ENCODE data around the gene ADAP2. TPM values are rescaled to one million over a fixed set of nuclear protein-coding genes. Genes with fewer than 3 reads are reported as not detected.
"Not testable (repeated sequence)": the region's sequence is repeated elsewhere in the genome, so short reads cannot be mapped to it uniquely, and the experiment has no call there.

The ADAP2 gene
- polyA plus RNA-seq (ENCODE audit: insufficient read length in 3 of 3): 1 to 10 TPM; 2.3 to 2.8 (median 2.4) TPM

- DNase-seq (ENCODE audit: low read depth in 3 of 3, low spot score in 2 of 3): peak in 1 of 3 donors; percentile 2
Observed at GRCh38 chr17:30921544-30922196, at the start of gene ADAP2. Gene ADAP2 (plus strand): TSS chr17:30921945. CDS start chr17:30922015, 70 bp downstream.

- DNase-seq (ENCODE audit: low read depth in 3 of 3, low spot score in 2 of 3): no peak
Observed at GRCh38 chr17:30886187-30886586, 35.6 kb upstream of the ADAP2 start.

DNA sequence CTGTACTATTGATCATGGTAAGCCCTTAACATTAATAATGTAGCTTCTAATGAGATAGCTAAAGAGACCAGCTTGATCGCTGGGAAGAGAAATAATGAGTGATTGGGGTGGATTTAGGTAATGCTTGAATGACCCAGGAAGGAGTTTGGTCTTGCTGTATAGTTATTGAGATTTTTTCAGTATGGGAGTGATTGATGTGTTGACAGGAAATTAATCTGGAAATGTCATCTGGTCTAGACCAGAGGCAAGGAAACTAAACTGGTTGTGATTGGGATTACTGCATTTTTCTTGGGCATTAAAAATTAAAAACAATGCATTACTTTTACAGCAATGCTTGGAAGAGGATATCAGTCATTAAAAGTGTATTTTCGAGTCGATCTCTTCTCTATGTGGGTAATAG is 27.5 kb upstream of the ADAP2 start:
- no peak for DNase-seq (ENCODE audit: low read depth in 3 of 3, low spot score in 2 of 3)

DNA sequence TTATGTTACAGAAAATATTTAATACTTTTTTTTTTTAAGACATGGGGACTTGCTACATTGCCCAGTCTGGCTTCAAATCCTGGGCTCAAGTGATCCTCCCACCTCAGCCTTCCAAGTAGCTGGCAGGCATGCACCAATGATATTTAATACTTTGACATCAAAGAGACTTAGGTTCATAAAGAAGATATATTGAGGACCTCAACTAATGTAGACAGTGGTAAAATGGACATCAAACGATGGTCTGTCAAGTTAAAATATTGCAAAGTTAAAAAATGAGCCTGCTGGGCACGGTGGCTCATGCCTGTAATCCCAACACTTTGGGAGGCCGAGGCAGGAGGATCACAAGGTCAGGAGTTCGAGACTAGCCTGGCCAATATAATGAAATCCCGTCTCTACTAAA is 24.4 kb upstream of the ADAP2 start:
- DNase-seq (ENCODE audit: low read depth in 3 of 3, low spot score in 2 of 3): no peak

DNA sequence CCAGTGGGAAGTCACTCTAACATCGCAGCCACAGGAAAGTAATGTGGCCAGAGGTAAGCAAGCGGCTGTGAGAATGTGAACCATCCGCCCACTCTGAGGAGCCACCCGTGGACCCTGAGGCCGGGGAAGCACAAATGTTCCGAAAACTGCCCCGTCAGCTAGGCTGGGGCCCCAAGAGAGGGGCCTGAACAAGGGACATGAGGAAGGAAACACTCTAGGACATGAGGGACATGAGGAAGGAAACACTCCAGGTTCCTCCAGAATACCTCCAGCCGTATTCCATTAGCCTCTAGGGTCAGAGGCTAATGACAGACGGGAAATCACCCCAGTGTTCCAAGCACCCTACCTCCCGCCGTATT is 16.0 kb upstream of the ADAP2 start:
- peak in 1 of 3 donors; percentile 3 for DNase-seq (ENCODE audit: low read depth in 3 of 3, low spot score in 2 of 3)

DNA sequence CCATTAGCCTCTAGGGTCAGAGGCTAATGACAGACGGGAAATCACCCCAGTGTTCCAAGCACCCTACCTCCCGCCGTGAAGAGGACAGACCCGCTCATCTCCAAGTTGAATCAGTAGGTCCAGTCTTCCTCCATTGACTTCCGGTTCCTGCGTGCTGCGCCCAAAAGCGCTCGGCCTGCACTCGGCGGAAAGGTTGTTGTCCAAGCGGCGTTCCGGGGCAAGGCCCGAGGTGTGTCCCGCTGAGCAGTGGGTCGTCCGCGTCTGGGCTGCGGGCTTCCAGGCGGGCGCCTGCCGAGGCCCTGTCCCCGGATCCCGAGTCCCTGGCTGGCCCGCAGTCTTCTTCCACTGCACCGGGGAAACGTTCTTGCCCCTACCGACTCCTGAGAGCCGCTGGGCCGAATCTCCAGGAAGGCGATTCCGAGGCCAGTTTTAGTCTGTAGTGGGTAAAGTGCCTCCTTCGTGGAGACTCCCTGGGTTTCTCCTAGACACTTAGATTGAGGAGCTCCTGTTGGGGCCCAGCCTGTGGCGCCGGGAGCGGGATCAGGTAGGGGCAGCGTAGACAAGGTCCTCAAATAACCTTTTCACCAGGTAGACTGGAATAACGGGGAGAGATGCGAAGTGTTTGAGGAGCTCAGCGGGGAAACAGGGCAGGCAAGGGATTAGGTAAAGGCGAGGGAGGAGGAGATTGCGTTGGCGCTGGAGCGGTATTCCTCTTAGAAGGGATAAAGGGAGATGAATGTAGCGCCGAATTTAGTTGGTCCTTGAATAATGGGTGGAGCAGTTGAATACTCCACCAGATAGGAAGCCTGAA is 15.4 kb upstream of the ADAP2 start, which contains the start of gene TEFM:
TSS of gene TEFM (minus strand) at position 138 of the 811 bp plus-strand sequence. CDS start at position 98, 40 bp downstream.
- DNase-seq (ENCODE audit: low read depth in 3 of 3, low spot score in 2 of 3): peak; percentile 76 to 86 (median 80)

- DNase-seq (ENCODE audit: low read depth in 3 of 3, low spot score in 2 of 3): no peak
Observed at GRCh38 chr17:30908717-30909420, 12.9 kb upstream of the ADAP2 start.

DNA sequence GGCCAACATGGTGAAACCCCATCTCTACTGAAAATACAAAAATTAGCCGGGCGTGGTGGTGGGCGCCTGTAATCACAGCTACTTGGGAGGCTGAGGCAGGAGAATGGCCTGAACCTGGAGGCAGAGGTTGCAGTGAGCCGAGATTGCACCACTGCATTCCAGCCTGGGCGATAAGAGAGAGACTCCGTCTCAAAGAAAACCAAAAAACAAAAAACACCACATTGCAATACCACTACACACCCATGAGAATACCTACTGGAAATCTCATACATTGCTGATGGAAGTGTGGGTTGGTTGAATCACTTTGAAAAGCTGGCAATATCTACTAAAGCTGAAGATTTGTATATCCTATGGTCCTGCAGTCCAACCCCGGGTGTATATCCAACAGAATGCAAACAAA is 11.6 kb upstream of the ADAP2 start:
- not testable (repeated sequence) for DNase-seq (ENCODE audit: low read depth in 3 of 3, low spot score in 2 of 3)

GRCh38 chr17:30913955-30914354 is 7.8 kb upstream of the ADAP2 start:
- DNase-seq (ENCODE audit: low read depth in 3 of 3, low spot score in 2 of 3): no peak

- DNase-seq (ENCODE audit: low read depth in 3 of 3, low spot score in 2 of 3): no peak
Observed at GRCh38 chr17:30915833-30916611, 5.7 kb upstream of the ADAP2 start.

DNA sequence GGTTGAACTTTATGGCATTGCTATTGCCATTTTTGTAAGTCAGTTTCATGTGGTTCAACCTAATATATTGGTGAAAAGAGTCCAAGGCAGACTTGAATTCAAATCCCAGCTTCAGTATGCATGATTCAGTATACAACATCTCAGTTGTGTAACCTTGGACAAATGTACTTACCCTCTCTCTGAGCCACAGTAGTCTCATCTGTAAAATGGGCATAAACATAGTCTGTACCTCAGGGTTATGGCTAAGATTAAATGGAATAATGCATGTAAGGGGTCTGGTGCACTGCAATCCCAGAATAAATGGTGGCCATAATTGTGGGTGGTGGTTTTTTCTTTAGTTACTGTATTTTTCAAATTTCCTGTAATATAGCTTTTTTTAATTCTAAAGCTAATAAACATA is 4.7 kb upstream of the ADAP2 start:
- DNase-seq (ENCODE audit: low read depth in 3 of 3, low spot score in 2 of 3): no peak

DNA sequence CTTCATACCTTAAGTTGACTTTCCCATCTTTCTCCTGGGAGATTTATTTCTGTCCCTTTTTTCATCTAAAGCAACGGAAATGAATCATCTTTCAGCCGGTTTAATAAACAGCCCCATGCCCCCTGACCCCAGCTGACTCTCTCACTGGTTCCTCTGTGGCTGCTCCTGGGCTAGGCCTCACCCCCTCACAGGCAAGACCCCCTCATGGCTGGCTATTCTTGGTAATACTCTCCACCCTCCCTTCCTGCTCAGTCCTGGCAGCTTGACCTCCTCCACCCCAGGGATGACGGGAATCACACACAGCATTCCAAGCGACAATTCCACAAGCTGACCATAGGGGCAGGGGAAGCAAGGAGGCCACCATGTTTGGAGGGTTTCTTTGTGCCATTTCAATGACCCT is 1.5 kb upstream of the ADAP2 start:
- DNase-seq (ENCODE audit: low read depth in 3 of 3, low spot score in 2 of 3): no peak

DNA sequence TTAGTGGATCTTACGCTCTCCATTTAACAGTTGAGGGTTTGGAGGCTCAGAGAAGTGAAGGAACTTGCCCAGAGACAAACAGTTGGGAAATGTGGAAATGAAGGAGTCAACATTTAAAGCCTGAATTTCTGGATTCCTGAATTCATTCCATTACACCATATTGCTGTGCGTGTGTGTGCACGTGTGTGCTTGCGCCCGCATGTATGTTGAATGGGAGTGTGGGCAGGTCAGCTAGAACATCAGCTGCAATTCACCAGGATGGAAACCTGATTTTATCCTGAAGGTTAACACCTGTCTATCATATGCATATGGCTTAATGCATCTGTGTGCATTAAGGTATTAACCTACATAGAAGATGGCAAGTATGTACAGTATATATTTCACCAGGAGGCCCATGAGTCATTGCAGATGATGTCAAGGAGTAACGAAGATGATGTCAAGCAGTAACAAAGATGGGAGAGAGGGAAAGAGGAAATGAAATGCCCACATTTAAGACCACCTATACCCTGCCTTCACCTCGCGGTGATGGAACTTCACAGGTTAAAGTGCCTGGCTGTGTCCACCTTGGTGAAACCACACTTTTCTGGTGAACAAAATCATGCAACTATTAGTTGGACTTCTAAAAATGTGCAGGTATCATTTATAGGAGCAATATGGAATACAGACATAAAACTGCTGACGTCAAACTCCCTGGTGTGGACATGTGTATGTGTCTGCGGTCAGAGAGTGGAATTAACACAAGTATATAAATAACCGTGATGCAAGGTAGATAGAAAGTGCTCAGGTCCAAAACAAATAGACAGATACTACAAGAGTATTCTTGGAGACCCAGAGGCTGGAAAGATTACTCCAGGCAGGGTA is 832 bp upstream of the ADAP2 start:
- no peak for DNase-seq (ENCODE audit: low read depth in 3 of 3, low spot score in 2 of 3)

- peak in 1 of 3 donors; percentile 1 for DNase-seq (ENCODE audit: low read depth in 3 of 3, low spot score in 2 of 3)
Observed at GRCh38 chr17:30922235-30923030, 688 bp downstream of the ADAP2 start.

DNA sequence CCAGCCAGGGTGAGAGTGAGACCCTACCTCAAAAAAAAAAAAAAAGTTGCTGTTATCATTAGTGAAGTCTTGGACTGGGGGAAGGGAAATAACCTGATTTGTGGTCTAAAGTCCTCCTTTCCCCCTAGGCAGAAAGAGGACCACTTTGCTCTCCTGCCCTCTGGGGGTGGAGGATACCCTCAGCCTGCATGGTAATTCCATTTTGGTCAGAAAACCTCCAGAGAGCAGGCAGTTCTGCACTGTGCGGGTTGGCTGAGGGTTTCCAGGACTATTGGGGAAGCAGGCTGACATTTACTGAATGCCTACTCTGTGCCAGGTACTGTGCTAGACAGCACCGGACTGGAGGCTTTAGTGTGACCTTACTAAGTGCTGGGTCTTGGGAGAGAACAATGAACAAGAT is 2.6 kb downstream of the ADAP2 start:
- DNase-seq (ENCODE audit: low read depth in 3 of 3, low spot score in 2 of 3): no peak

GRCh38 chr17:30926516-30926915 is 4.8 kb downstream of the ADAP2 start:
- DNase-seq (ENCODE audit: low read depth in 3 of 3, low spot score in 2 of 3): no peak

DNA sequence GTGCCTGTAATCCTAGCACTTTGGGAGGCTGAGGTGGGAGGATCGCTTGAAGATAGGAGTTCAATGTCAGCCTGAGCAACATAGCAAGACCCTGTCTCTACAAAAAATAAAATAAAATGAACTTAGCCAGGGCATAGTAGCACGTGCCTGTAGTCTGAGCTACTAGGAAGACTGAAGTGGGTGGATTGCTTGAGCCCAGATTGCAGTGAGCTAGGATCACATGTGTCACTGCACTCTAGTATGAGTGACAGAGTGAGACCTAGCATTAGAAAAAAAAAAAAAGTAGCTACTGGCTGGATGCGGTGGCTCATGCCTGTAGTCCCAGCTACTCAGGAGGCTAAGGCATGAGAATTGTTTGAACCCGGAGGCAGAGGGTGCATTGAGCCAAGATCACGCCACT is 6.0 kb downstream of the ADAP2 start:
- DNase-seq (ENCODE audit: low read depth in 3 of 3, low spot score in 2 of 3): no peak

GRCh38 chr17:30928584-30928983 is 6.8 kb downstream of the ADAP2 start:
- DNase-seq (ENCODE audit: low read depth in 3 of 3, low spot score in 2 of 3): no peak

- DNase-seq (ENCODE audit: low read depth in 3 of 3, low spot score in 2 of 3): no peak
Observed at GRCh38 chr17:30929081-30929633, 7.4 kb downstream of the ADAP2 start.
